Endothelial cell of umbilical vein (primary cell): Measurements from ENCODE around the gene PDHX. TPM values are rescaled to one million over a fixed set of nuclear protein-coding genes. Genes with fewer than 3 reads are reported as not detected.
"Not testable (repeated sequence)": the region's sequence is repeated elsewhere in the genome, so short reads cannot be mapped to it uniquely, and the experiment has no call there.

ENCODE experiments used
- BruUV-seq: library from RNA; stranded (reverse); fragments of 400-500 nt; replicated peaks from 2 replicates; lab custom pipeline; 2021; lab: Mats Ljungman, UMichigan
- CTCF ChIA-PET: fragments of 300-600, 350-600 bp; sonication (Branson Sonifier 250); formaldehyde crosslinking; loops from one replicate; lab custom pipeline; 2021; ENCODE audit warnings: antibody characterized with exemption, inconsistent platforms; lab: Charles Lee
- POLR2A ChIA-PET: fragments of 300-600, 350-600 bp; sonication (Branson Sonifier 250); formaldehyde crosslinking; loops from one replicate; lab custom pipeline; 2021; ENCODE audit warnings: antibody characterized with exemption, inconsistent platforms; lab: Charles Lee
- DNase-seq: peaks from one replicate; pipeline ENCODE4 v3.0.0-alpha.2; 2011; ENCODE audit warnings: low read depth, low spot score
- FAIRE-seq: peaks from 2 replicates; lab custom pipeline; 2011; peaks lifted over from hg19 to GRCh38; lab: Jason Lieb, UNC
- H2AFZ ChIP-seq: 2 replicates; pipeline ENCODE4 v1.6.0; 2012; ENCODE audit warnings: low read depth, low read length, control low read depth, inconsistent platforms
- H3K27ac ChIP-seq: 2 replicates; pipeline ENCODE4 v1.5.1; 2011; ENCODE audit warnings: low read depth, mild to moderate bottlenecking, control low read depth, low read length, moderate library complexity; ENCODE audit not compliant: insufficient read depth
- H3K27me3 ChIP-seq, 2 experiments: 2 replicates each; pipeline versions ENCODE4 v1.6.0 to v1.6.1; 2011; ENCODE audit warnings: low read length in 2 of 2, mixed read lengths in 1 of 2; ENCODE audit not compliant: control insufficient read depth in 2 of 2, insufficient read depth in 2 of 2
- H3K36me3 ChIP-seq, 2 experiments: 2 replicates in 1 of 2; 3 replicates in 1 of 2; pipeline ENCODE4 v1.5.1; 2011; ENCODE audit warnings: low read length in 2 of 2, mild to moderate bottlenecking in 1 of 2, moderate library complexity in 1 of 2; ENCODE audit not compliant: control insufficient read depth in 2 of 2, insufficient read depth in 2 of 2; ENCODE audit errors: extremely low read depth in 1 of 2
- H3K4me1 ChIP-seq: 3 replicates; pipeline ENCODE4 v1.5.1; 2011; ENCODE audit warnings: mild to moderate bottlenecking, low read length; ENCODE audit not compliant: control insufficient read depth, insufficient read depth; ENCODE audit errors: extremely low read depth
- H3K4me2 ChIP-seq: 2 replicates; pipeline ENCODE4 v1.6.1; 2011; ENCODE audit warnings: low read length, control low read depth, mixed read lengths; ENCODE audit not compliant: insufficient read depth
- H3K4me3 ChIP-seq, 3 experiments: fragments of 200-600 bp in 1 of 3; sonication (generic), shearing (Covaris generic) in 1 of 3; replicated peaks in 1 of 3; 2 replicates each; pipeline ENCODE4 v1.5.1; 2011 to 2016; ENCODE audit warnings: control low read depth in 3 of 3, low read length in 3 of 3, mild to moderate bottlenecking in 2 of 3, inconsistent platforms in 1 of 3, low read depth in 1 of 3, moderate library complexity in 1 of 3; ENCODE audit not compliant: insufficient read depth in 1 of 3
- H3K79me2 ChIP-seq: 2 replicates; pipeline ENCODE4 v1.6.0; 2012; ENCODE audit warnings: low read length, inconsistent platforms; ENCODE audit not compliant: control insufficient read depth, insufficient read depth
- H3K9ac ChIP-seq: replicated peaks from 2 replicates; pipeline ENCODE3; 2011; ENCODE audit warnings: low read length, control low read depth; ENCODE audit not compliant: insufficient read depth; ENCODE audit errors: extremely low read depth
- H3K9me1 ChIP-seq: replicated peaks from 3 replicates; pipeline ENCODE4 v1.6.0; 2011; ENCODE audit warnings: mild to moderate bottlenecking, low read length; ENCODE audit not compliant: control insufficient read depth, insufficient read depth; ENCODE audit errors: extremely low read depth
- H3K9me3 ChIP-seq: replicated peaks from 2 replicates; pipeline ENCODE4 v1.5.1; 2012; ENCODE audit warnings: low read length, inconsistent platforms; ENCODE audit not compliant: control insufficient read depth, insufficient read depth
- H4K20me1 ChIP-seq: replicated peaks from 2 replicates; pipeline ENCODE3; 2011; ENCODE audit warnings: mild to moderate bottlenecking, low read length; ENCODE audit not compliant: control insufficient read depth, insufficient read depth; ENCODE audit errors: extremely low read depth
- POLR2AphosphoS5 ChIP-seq: IDR thresholded peaks from 2 replicates; pipeline ENCODE4 v1.6.1; 2012; ENCODE audit warnings: low read depth, mild to moderate bottlenecking, control low read depth, low read length, moderate library complexity; ENCODE audit not compliant: insufficient read depth
- dilution Hi-C: fragments of 300-500 bp; cut with MboI; formaldehyde crosslinking; loops from one replicate; pipeline ENCODE4 v1.15.0; 2019; ENCODE audit warnings: low sequenced_read_pairs; ENCODE audit not compliant: extremely low pct_ligation_motif_present
- intact Hi-C: fragments of 100-400 bp; cut with micrococcal nuclease; formaldehyde crosslinking; loops from one replicate; pipeline ENCODE4 v1.10.0; 2022
- polyA plus RNA-seq, 4 experiments: library from polyadenylated mRNA; depleted of rRNA in 3 of 4; stranded (reverse) in 3 of 4; unstranded in 1 of 4; fragments of >200 nt; gene quantifications; 2 replicates each; pipeline versions ENCODE4 v1.2.1 to v1.2.3, GENCODE V29; 2011 to 2012; ENCODE audit warnings: missing spikeins in 1 of 4
- total RNA-seq: library from RNA; stranded (reverse); gene quantifications from 2 replicates; pipeline ENCODE4 v1.2.3, GENCODE V29; 2021

PDHX gene
- total and polyA plus RNA-seq, 2 donors (not counting 3 experiments of a cell fraction or from before 2014, with no cell fraction given), result 10.5 to 30.5 TPM

DNA sequence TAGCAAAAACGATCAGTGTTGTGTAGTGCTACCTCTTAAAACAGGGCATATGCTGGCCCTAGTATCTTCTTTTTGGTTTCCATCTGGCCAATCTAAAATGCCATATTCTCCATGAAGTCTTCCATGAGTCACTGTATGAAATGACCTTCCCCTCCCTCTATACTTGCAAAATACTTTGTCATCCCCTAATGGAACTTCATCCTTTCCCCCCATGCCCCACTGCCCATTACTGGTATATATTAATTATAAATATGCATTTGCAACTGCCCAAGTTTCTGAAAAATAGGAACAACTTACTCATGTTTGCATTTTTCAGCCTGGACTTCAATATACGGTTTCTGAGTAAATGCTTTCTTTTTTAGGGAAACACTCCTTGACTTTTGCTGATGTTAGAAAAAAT, 4.7 kb upstream of the PDHX start:
- no peak for DNase-seq
- dilution Hi-C loops (no loop called here), intact Hi-C loops (no loop called here)
- ChIA-PET POLR2A (no interaction called here), CTCF (interaction anchor here (1.0 to 1.4 kb wide), 2 partner anchors 20 to 121 kb away, joined by 3 read pairs; no protein-coding TSS in a partner anchor)
- peaks cover 3% of the 10 kb centered on the region for H3K79me2 ChIP-seq
- no TSS peak for BruUV-seq
- no peaks in the 10 kb centered on the region for H3K9me1 ChIP-seq
- H4K20me1 ChIP-seq, result no peaks in the 10 kb centered on the region
- no peaks in the 10 kb centered on the region for H3K9me3 ChIP-seq
- H3K9ac ChIP-seq, result no peak overlapping the region
- H3K27ac ChIP-seq, result no peak overlapping the region
- H3K4me3 ChIP-seq, result no peak overlapping the region
- no peaks in the 10 kb centered on the region for H3K36me3 ChIP-seq
- H2AFZ ChIP-seq, result no peak overlapping the region
- H3K4me2 ChIP-seq, result no peak overlapping the region
- peaks cover 10% of the 10 kb centered on the region for H3K4me1 ChIP-seq
- H3K27me3 ChIP-seq, result no peaks in the 10 kb centered on the region
- TF ChIP-seq POLR2AphosphoS5, result no peak
- FAIRE-seq, result no peak

- H3K27ac ChIP-seq, H3K36me3 ChIP-seq, H3K9ac ChIP-seq, POLR2A ChIA-PET, H3K9me3 ChIP-seq, H2AFZ ChIP-seq, H3K4me3 ChIP-seq, H4K20me1 ChIP-seq, CTCF ChIA-PET, dilution Hi-C loops, H3K9me1 ChIP-seq, BruUV-seq, DNase-seq, intact Hi-C loops, H3K27me3 ChIP-seq, FAIRE-seq, H3K4me2 ChIP-seq: not testable (repeated sequence)
- Histone ChIP-seq H3K4me1 (peaks cover 15% of the 10 kb centered on the region), H3K79me2 (peaks cover 21% of the 10 kb centered on the region)
Observed at GRCh38 chr11:34913556-34913955, 2.9 kb upstream of the PDHX start.
